HG02610 (cell line): ENCODE data around the gene HRAS.
A peak's percentile ranks its signal among the peaks of the same experiment; 100 is the strongest.

Source experiments
- ATAC-seq: cut with Tn5 transposase; IDR thresholded peaks from one replicate; pipeline ENCODE4 v1.9.1; 2021; ENCODE audit warnings: mild to moderate bottlenecking, moderate library complexity; ENCODE audit not compliant: unreplicated experiment

Gene HRAS

DNA sequence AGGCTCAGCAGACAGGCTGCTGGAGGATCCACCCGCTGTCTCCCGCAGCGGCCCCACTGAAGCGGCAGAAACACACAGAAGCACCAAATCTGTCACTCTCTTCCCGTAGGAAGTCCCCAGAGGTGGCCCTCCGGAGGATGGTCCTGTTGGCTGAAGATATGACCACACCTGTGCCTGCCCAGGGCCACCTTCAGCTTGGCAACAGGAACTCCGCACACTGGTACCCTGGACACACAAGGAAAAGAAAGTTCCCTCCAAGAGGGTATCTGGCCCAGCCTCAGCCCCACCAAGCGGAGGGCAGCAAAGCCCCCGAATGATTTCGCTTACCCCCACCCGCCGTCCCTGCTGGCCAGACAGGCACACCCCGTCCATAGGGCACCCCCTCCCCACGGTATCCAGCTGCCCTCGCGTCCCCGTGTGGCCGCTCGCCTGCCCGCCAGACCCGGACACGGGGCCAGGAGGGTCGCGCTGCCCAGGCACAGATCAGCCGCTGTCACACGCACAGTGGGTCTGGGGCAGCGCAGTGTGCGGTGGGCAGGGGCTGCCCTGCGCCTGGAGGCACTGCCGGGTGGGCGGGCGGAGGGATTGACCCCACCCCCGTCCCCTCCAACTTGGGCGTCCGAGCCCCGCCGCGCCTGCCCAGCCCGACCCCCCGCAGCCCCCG, 32.4 kb upstream of the HRAS start:
- no peak for ATAC-seq

DNA sequence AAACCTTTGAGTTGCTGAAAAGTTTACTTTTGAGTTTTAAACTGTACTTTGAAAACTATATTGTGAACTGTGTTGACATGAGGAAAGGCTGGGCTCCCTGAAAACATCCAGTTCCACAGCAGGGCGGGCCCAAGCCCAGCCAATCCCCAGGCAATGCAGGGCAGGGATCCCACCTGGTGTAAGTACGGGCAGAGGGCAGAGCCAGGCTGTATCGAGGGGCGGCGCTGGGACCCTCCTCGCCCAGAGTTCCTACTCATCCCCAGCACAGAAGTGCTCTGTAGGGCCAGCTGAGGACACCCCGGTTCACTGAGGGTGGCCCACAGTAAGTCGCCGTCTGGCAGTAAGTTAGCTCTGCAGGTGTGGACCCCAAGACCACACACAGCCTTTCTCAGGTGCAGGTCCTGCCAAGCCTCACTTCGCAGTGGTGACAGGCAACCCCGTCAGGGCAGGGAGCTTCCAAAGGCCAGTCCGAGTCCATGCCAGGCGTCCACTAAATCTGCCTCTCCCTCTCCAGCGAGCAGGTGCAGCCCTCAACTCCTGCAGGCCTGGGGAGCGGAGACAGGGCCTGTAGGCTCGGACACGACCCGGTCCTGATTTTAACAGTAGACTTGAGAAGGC, 31.7 kb upstream of the HRAS start:
- ATAC-seq, result no peak

DNA sequence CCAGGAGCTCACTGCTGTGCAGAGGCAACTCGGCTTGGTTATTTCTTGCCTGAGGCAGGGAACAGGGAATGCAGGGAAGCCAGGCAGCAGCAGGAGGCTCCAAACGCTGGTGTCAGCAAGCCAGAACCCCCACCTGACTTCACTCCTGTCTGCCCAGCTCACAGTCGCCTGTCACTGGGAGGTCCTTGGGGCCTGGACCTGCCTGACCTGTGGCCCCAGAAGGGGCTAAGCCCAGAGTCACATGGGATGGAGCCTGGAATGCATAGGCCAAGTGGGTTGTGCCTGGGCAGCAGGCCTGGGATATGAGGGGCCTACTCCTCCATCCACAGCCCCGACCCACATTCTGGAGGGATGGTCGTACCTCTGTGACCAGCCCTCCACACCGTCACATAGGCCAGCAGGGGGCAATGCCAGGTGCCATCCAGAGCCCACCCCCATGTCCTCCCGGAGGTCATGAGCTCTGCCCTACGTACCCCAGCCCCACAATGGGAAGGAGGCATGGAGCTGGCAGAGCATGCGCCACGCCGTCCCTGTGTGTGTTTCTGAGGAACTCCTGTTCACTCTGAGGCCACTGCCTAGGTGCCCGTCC, 30.6 kb upstream of the HRAS start:
- no peak for ATAC-seq

DNA sequence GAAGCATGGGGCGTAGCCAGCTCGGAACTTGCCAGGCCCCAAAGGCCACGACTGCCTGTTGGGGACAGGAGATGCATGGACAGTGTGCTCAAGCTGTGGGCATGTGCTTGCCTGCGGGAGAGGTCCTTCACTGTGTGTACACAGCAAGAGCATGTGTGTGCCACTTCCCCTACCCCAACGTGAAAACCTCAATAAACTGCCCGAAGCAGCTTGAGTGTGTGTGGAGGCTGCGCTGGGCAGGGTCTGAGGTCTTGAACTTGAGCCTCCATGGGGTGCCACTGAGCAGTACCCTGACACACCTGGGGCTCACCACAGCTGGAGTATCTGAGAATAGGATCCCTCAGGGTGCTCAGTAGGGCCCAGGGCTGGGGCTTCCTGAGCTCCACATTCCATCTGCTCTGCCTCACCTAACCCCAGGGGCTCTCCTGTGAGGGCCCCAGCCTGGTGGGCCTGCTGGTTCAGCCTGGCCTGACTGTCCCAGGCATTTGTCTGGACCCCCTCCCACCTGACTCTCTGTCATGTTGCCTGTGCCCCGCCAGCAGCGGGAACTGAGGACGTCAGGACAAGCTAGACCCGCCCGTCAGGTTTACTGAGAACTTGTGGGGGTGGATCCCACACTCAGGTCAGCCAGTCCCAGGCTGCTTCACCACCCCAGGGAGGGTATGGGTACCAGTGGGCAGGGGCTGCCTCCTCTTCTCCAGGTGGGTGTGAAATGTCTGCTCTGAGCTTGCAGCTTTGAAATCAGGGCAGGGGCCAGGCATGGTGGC, 28.6 kb upstream of the HRAS start:
- no peak for ATAC-seq

DNA sequence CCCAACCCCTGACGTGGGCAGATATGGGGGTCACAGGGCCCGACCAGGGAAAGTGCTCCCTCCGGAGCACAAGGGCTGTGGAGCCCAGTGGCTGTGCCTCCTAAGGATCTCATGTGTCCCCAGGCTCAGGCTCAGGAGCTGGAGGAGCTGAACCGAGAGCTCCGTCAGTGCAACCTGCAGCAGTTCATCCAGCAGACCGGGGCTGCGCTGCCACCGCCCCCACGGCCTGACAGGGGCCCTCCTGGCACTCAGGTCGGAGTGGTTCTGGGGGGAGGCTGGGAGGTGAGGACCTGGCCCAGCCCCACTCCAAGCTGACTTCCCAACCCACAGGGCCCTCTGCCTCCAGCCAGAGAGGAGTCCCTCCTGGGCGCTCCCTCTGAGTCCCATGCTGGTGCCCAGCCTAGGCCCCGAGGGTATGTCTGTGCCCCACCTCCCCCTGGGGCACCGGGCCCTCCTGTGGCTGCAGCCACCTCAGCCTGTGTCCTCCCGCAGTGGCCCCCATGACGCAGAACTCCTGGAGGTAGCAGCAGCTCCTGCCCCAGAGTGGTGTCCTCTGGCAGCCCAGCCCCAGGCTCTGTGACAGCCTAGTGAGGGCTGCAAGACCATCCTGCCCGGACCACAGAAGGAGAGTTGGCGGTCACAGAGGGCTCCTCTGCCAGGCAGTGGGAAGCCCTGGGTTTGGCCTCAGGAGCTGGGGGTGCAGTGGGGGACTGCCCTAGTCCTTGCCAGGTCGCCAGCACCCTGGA, 27.9 kb upstream of the HRAS start:
- ATAC-seq, result no peak

DNA sequence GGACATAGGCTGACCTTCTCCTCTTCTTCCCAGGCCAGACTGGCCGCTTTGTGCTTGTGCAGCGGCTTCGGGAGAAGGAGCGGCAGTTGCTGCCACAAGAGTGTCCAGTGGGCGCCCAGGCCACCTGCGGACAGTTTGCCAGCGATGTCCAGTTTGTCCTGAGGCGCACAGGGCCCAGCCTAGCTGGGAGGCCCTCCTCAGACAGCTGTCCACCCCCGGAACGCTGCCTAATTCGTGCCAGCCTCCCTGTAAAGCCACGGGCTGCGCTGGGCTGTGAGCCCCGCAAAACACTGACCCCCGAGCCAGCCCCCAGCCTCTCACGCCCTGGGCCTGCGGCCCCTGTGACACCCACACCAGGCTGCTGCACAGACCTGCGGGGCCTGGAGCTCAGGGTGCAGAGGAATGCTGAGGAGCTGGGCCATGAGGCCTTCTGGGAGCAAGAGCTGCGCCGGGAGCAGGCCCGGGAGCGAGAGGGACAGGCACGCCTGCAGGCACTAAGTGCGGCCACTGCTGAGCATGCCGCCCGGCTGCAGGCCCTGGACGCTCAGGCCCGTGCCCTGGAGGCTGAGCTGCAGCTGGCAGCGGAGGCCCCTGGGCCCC, 26.8 kb upstream of the HRAS start:
- ATAC-seq, result no peak

DNA sequence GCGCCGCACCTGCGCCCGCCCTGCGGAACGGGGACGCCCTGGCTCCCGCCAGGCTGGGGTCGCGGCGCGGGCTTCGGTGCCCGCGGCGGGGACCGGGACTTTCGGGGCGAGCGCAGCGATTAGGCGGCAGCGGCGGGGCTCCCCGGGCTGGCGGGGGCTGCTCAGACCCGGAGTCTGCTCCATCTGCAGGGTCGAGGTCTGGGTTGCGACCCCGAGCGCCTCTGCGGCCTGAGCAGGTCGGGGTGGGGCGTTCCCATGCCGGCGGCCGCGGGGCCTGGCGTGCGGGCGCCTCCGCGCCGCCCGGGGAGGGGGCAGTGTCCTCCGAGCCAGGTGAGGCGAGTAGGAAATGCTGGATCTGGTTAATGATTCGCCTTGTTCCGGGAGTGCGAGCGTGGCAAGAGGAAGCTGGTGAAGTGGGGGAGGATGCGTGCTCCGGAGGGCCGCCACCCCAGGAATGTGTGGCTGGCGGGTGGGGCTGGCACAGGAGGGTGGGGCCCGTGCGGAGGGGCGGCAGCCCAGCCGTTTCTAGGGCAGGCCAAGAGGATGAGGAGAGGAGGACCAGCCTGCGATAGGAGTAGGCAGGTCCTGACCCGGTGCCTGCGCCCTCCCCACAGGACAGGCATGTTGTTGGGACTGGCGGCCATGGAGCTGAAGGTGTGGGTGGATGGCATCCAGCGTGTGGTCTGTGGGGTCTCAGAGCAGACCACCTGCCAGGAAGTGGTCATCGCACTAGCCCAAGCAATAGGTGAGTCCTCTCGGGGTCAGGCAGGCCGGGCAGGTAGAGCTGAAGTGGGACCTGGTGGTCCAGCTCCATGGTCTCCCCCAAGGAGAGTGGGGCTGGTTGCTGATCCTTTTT, 26.0 kb upstream of the HRAS start:
- ATAC-seq, result peak; percentile 25

DNA sequence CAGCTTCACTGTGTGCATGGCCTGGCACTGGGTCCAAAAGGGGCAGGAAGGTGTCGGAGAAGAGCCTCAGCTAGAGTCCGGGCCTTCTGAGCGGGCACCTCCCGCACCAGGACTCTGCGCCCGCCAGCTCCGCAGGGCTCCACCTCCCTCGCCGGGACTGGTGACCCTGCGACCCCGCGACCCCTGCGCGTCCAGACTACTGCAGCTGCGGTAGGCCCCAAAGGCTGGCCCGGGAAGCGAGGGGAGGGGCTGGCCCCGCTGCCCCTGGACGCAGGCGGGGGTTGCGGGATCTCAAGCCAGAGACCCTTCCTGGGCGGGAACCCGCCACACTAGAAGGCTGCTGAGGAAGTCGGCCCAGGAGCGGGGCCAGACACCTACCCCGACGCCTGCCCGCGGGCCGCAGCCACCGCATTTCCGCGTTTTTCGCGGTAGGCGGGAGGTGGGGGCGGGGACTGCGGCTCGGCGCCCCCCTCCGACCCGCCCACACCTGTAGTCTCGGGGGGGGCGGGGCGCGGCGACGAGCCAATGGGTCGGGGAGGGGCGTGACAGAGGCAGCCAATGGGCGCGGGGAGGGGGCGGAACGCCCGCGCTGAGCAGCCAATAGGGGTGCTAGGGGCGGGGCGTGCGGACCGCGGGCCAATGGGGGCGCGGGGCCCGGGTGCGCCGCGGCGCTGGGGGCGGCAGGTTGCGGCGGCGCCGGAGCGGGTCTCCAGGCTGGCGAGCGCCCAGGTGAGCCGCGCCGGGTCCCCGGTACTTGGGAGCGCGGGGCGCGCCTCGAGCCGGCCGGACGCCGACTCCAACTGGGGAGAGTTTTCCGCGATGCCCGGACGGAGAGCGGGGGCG, 25.1 kb upstream of the HRAS start, which contains the start of the genes LMNTD2 and RASSF7:
Gene LMNTD2, minus strand, starts transcription at position 434 of the 843 bp plus-strand sequence. Its CDS starts 22 bp downstream, at position 412.
Gene RASSF7, plus strand, starts transcription at position 666 of the 843 bp plus-strand sequence. CDS start 799 bp downstream, outside the sequence.
- peak; percentile 80 for ATAC-seq

DNA sequence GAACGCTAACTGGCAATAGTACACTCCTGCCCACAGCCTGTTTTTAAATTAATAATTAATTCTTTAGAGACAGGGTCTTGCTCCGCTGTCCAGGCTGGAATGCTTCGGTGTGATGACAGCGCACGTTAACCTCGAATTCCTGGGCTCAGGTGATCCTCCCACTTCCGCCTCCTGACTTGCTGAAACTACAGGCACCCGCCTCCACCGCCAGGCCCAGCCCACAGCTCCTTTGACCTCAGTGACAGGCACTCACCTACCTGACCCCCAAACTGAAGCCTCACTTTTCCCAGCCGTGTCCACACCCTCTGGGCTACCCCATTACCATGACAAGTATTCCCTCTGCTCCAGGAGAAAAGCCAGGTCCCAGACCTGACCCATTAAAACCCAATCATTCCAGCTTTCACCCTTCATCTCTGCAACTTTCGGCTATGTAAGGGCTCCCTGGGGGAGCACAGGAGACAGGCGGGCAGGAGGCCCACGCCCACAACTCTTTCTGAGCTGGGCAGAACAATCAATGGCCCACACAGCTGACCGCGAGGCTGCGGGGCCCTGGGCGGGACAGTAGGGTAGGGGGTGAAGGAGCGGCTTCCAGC, 24.4 kb upstream of the HRAS start:
- no peak for ATAC-seq

DNA sequence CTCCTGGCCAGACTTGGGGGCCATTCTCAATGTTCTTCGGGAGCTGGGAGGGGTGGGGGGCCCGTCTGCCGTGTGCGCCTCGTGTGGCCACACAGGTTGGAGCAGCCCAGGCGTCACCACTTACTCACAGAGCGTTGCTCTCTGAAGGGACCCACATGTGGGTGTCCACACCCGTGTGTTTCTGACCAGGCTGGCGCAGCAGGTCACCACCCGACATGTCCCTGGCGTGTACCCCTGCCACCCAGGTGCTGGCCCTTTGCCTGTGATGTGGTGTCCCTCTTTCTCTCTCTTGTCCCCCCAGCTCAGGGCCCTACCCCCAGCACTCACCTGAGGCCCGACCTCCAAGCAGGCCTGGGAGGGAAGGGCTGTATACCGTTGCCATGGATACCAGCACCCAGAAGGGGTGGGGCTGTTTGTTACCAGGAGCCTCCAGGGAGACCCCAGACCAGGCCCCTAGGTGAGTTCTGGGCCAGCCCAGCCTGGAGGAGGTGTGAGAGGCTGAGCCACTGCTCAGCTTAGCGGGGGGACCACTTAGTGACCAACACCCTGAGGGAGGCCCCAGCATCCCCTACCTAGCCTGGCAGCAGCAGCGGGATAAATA, 23.7 kb upstream of the HRAS start:
- ATAC-seq, result no peak

DNA sequence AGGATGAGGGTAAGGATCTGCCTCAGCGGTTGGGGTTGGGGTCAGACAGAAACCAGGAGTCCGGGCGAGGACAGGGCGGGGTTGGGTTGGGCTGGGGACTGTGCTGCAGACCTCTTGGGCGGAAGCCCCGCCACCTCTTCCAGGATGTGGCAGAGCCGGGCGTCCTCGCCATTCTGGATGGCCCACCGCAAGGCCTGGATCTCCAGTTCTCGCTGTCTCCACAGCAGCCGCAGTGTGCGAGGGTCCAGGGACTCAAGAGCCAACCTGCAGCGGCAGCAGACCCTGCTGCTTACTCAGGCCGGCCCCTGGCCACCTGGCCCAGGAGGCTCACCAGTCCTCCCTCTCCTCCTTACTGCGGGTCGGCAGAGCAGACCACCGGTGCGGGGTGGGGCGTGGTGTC, 23.1 kb upstream of the HRAS start:
- ATAC-seq, result no peak

DNA sequence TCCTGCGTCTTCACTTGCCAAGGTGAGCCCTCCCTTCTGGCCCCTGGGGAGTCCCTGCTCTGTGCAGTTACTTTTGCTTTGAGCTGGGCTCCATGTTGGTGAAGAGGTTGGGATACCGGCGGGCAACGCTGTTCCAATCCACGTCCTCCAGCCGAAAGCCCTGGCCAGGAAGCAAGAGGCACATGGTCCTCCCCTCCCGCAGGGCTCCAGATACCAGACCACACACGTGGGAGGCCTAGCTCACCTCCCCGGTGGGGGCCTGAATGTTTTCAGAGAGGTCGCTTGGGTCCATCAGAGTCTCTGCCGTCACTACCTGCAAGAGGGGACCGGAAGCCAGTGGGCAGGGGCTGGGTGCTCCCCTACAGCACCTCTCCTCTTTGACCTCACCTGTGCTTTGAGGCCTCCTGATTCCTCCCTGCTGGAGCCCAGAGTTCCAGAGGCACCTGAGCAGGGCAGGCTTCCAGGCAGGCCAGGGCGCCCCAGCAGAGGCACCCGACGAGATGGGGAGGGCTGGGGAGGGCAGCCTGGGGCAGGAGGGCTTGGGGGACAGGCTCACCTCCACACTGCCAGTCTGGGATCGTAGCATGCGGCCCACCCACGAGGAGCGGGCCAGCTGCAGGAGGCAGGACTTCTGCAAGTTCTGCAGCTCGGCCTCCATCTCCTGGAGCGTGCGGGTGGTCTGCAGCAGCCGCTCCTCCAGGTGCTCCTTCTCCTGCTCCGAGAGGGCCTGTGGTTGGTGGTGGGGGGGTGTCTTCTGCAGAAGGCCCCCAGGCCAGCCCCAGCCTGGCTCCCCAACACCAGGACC, 22.2 kb upstream of the HRAS start:
- ATAC-seq, result no peak

DNA sequence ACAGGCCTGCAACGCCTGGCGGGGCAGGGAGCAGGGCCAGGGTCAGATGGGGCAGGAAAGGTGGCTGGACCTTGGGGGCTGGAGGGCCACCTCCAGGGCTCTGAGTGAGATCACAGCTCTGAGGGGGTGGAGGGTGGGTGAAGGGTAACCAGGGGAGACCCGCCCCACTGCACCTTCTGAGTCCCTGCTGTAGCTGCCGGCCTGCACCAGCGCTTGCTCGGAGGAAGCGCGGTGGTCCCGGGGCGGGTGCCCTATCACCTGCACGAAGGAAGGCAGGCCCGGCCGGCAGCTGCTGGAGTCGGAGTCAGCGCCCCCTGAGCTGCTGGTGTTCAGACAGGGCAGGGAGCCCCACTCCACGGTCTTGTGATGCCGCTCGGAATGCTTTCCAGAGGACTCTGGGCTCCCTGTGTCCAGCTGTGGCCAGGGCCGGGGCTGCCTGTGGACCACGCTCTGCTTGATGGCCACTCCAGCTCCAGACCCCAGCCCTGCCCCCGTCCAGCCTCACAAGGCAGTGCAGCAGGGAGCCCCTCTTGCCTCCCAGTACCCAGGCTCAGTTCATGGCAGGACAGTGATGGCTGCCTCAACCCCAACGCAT, 21.4 kb upstream of the HRAS start:
- ATAC-seq, result no peak

DNA sequence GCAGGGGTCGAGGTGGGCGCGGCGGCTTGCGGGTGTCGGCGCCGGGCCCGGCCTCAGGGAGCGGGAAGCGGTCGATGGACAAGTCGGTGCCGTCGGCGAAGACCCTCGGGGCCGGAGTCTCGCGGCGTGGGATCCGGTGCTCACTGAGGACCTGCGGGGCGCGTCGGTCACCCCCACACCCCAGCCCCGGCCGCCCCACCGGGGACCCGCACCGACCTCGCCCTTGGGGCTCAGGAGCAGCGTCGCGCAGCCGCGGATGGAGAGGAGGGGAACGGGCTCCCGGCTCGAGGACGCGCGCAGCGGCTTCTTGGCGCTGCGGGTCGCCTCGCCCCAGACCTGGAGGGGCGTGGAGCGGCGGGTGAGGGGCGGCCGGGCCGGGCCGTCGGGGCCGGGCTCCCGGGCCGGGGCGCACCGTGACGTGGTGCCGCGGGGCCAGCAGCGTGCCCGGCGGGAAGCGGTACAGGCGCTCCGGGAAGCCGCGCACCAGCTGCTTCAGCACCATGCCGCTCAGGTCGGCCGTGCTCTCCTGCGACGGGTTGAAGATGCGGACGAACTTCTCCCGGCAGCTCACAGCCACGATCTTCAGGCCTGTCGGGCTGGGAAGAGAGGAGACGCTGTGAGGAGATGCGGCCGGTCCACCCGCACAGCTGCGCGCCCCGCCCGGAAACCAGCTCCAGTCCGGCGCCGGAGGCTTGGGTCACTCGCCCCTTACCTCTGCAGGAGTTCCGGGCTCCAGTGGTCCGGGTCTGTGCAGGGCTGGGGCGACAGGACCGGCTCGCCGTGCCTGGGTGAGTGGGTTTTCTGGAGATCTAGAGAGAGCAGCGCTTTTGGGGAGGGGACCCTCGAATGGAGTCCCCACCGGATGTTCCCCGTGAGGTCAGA, 20.6 kb upstream of the HRAS start:
- no peak for ATAC-seq

DNA sequence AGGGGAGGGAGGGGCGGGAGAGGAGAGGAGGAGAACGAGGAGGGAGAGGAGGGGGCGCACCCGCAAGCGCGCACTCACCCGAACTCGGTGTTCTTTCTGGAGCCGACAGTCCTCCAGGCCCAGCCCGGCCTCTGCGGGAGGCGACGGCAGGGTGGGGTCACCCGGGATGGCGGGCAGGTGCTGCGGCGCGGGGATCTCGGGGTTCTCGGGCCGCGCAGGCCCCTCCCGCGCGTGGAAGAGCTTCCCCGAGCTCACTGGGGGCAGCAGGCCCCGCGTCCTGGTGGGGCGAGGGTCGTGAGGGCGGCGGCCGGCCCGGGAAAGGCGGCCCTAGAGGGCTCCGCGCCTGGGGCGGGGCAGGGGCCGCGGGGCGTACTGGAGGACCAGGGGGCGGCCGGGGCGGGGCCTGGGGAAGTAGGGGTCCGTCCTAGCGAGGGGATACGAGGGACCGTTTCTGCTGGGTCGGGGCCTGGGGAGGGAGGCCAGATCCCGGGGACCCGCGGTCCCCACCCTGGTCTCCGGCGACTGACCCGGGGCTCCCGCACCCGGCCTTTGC, 19.9 kb upstream of the HRAS start:
- ATAC-seq, result no peak
